Hepatocyte (in vitro differentiated cells): Measurements from ENCODE around the gene HSPBP1.

Experiments used
- CTCF ChIP-seq: fragments of 200-600 bp; sonication (generic); IDR thresholded peaks from 2 replicates; pipeline ENCODE4 v1.5.1; 2016; ENCODE audit warnings: antibody characterized with exemption, mild to moderate bottlenecking; ENCODE audit not compliant: poor library complexity
- EZH2 ChIP-seq: fragments of 200-600 bp; sonication (generic); IDR thresholded peaks from 2 replicates; pipeline ENCODE4 v1.6.1; 2016; ENCODE audit warnings: antibody characterized with exemption, mild to moderate bottlenecking, borderline replicate concordance
- EZH2phosphoT487 ChIP-seq: fragments of 200-600 bp; sonication (generic); IDR thresholded peaks from one replicate; pipeline ENCODE4 v1.6.1; 2018; ENCODE audit warnings: antibody characterized with exemption, mild to moderate bottlenecking, low read depth, moderate library complexity; ENCODE audit not compliant: unreplicated experiment, severe bottlenecking

- TF ChIP-seq CTCF: no peak
- TF ChIP-seq EZH2: no peak
- no peak for TF ChIP-seq EZH2phosphoT487
These were observed 52.5 kb downstream of the HSPBP1 start for GRCh38 chr19:55227241-55228014.
